HCT116 (cell line): ENCODE results near the gene TTBK1. TPM values are rescaled to one million over a fixed set of nuclear protein-coding genes. Genes with fewer than 3 reads are reported as not detected.

Source experiments
- ATAC-seq: fragments of 200-7000 bp; cut with Tn5 transposase; 2 replicates; pipeline ENCODE4 v1.9.1; 2020; ENCODE audit warnings: mild to moderate bottlenecking, moderate library complexity
- BruUV-seq: library from RNA; stranded (reverse); fragments of 400-500 nt; replicated peaks from 2 replicates; lab custom pipeline; 2021; lab: Mats Ljungman, UMichigan
- CTCF ChIA-PET: fragments of 300-600 bp; sonication (Branson Sonifier 250); formaldehyde crosslinking; loops from one replicate; lab custom pipeline; 2021; ENCODE audit warnings: antibody characterized with exemption; lab: Charles Lee
- POLR2A ChIA-PET: fragments of 300-600, 350-600 bp; sonication (Branson Sonifier 250); formaldehyde crosslinking; loops from one replicate; lab custom pipeline; 2021; ENCODE audit warnings: antibody characterized with exemption; lab: Charles Lee
- RAD21 ChIA-PET, 2 experiments: fragments of 300-600 bp; sonication (Branson Sonifier 250); formaldehyde crosslinking; loops; one replicate each; lab custom pipeline; 2023; ENCODE audit warnings: low total read pairs in 2 of 2; ENCODE audit not compliant: uncharacterized antibody in 2 of 2, unreplicated experiment in 2 of 2, low non-redundant PET in 1 of 2; lab: Charles Lee
- DNase-seq: peaks from one replicate; pipeline ENCODE4 v3.0.0-alpha.2; 2010; ENCODE audit warnings: low read depth, low spot score
- H2AFZ ChIP-seq: fragments of 200-600 bp; shearing (Covaris generic), sonication (generic); 2 replicates; pipeline ENCODE4 v1.6.1; 2017; ENCODE audit warnings: low read depth, mixed run types, mixed read lengths, antibody characterized with exemption, low read length; ENCODE audit not compliant: poor library complexity, severe bottlenecking
- H3K27ac ChIP-seq: 2 replicates; pipeline ENCODE4 v1.5.1; 2012; ENCODE audit warnings: low read depth, low read length
- H3K27me3 ChIP-seq: fragments of 200-600 bp; sonication (generic); 2 replicates; pipeline ENCODE4 v1.6.1; 2016; ENCODE audit warnings: mixed run types, low read length, mixed read lengths; ENCODE audit not compliant: insufficient read depth
- H3K36me3 ChIP-seq, 2 experiments: fragments of 200-500 bp in 1 of 2; fragments of 200-600 bp in 1 of 2; sonication (Bioruptor generic) in 1 of 2; sonication (generic) in 1 of 2; 2 replicates each; pipeline versions ENCODE4 v1.5.1 to v1.6.1; 2014 to 2016; ENCODE audit warnings: low read length in 2 of 2, inconsistent platforms in 1 of 2, mixed read lengths in 1 of 2, mixed run types in 1 of 2; ENCODE audit not compliant: insufficient read depth in 2 of 2, control insufficient read depth in 1 of 2
- H3K4me1 ChIP-seq, 2 experiments: fragments of 200-600 bp in 1 of 2; sonication (generic) in 1 of 2; 2 replicates each; pipeline versions ENCODE4 v1.5.1 to v1.6.1; 2012 to 2017; ENCODE audit warnings: low read length in 2 of 2, inconsistent platforms in 1 of 2, mild to moderate bottlenecking in 1 of 2, mixed read lengths in 1 of 2, mixed run types in 1 of 2, moderate library complexity in 1 of 2; ENCODE audit not compliant: insufficient read depth in 2 of 2, control insufficient read depth in 1 of 2
- H3K4me2 ChIP-seq: fragments of 200-600 bp; sonication (generic); 2 replicates; pipeline ENCODE4 v1.6.1; 2017; ENCODE audit warnings: mixed run types, low read length, mixed read lengths
- H3K4me3 ChIP-seq, 2 experiments: fragments of 200-600 bp in 1 of 2; sonication (generic) in 1 of 2; replicated peaks in 1 of 2; 2 replicates each; pipeline ENCODE4 v1.5.1; 2011 to 2016; ENCODE audit warnings: low read length in 2 of 2, control low read depth in 1 of 2, low read depth in 1 of 2, mild to moderate bottlenecking in 1 of 2, mixed read lengths in 1 of 2, mixed run types in 1 of 2
- H3K79me2 ChIP-seq: fragments of 200-600 bp; sonication (generic); 2 replicates; pipeline ENCODE4 v1.6.1; 2017; ENCODE audit warnings: mild to moderate bottlenecking, mixed run types, low read length, moderate library complexity, mixed read lengths; ENCODE audit not compliant: insufficient read depth
- H3K9ac ChIP-seq: fragments of 200-600 bp; sonication (generic); 2 replicates; pipeline ENCODE4 v1.6.1; 2016; ENCODE audit warnings: low read length, mixed read lengths
- H3K9me2 ChIP-seq: fragments of 200-600 bp; sonication (generic), shearing (Covaris generic); 2 replicates; pipeline ENCODE4 v1.6.1; 2017; ENCODE audit warnings: mixed run types, mild to moderate bottlenecking, moderate library complexity; ENCODE audit not compliant: insufficient read depth
- H3K9me3 ChIP-seq, 2 experiments: fragments of 200-500 bp in 1 of 2; fragments of 200-600 bp in 1 of 2; sonication (Bioruptor generic) in 1 of 2; sonication (generic) in 1 of 2; 2 replicates each; pipeline ENCODE4 v1.6.1; 2014 to 2017; ENCODE audit warnings: low read length in 2 of 2, mixed read lengths in 2 of 2, inconsistent platforms in 1 of 2, low read depth in 1 of 2, mild to moderate bottlenecking in 1 of 2, mixed run types in 1 of 2, moderate library complexity in 1 of 2; ENCODE audit not compliant: control insufficient read depth in 1 of 2, insufficient read depth in 1 of 2
- H4K20me1 ChIP-seq: fragments of 200-600 bp; sonication (generic), shearing (Covaris generic); 2 replicates; pipeline ENCODE4 v1.6.1; 2017; ENCODE audit warnings: mixed run types, mild to moderate bottlenecking, moderate library complexity; ENCODE audit not compliant: insufficient read depth
- CBX3 ChIP-seq: IDR thresholded peaks from 2 replicates; pipeline ENCODE4 v1.6.1; 2012; ENCODE audit warnings: low read depth
- ELF1 ChIP-seq: IDR thresholded peaks from 2 replicates; pipeline ENCODE4 v1.6.1; 2012; ENCODE audit warnings: low read depth, borderline replicate concordance
- EZH2 ChIP-seq: fragments of 200-600 bp; sonication (generic); IDR thresholded peaks from 2 replicates; pipeline ENCODE4 v1.6.1; 2017; ENCODE audit warnings: antibody characterized with exemption, mixed run types
- JUND ChIP-seq: IDR thresholded peaks from 2 replicates; pipeline ENCODE4 v1.6.1; 2012
- RAD21 ChIP-seq: IDR thresholded peaks from 2 replicates; pipeline ENCODE4 v1.6.1; 2012; ENCODE audit warnings: low read depth, mild to moderate bottlenecking
- SP1 ChIP-seq: IDR thresholded peaks from 2 replicates; pipeline ENCODE4 v1.6.1; 2012; ENCODE audit warnings: low read depth
- SRF ChIP-seq: IDR thresholded peaks from 2 replicates; pipeline ENCODE4 v1.6.1; 2012; ENCODE audit warnings: low read depth
- ZFX ChIP-seq: fragments of 450-650 bp; IDR thresholded peaks from 2 replicates; pipeline ENCODE4 v1.6.1; 2017
- intact Hi-C: fragments of 100-400 bp; cut with micrococcal nuclease; formaldehyde crosslinking; loops from 2 replicates; pipeline ENCODE4 v1.10.0; 2022
- total RNA-seq: library from RNA; stranded (reverse); gene quantifications from one replicate; pipeline ENCODE4 v1.2.1, GENCODE V29; 2021; ENCODE audit not compliant: unreplicated experiment

The TTBK1 gene
- total RNA-seq, 1 experiment from 2014 or later = not detected

GRCh38 chr6:43205849-43206248 is 37.4 kb upstream of the TTBK1 start:
- Histone ChIP-seq H3K4me1 (no peaks in the 10 kb centered on the region), H3K27me3 (no peaks in the 10 kb centered on the region), H3K9ac (no peak overlapping the region), H3K4me2 (no peak overlapping the region), H3K9me2 (no peaks in the 10 kb centered on the region), H3K27ac (no peak overlapping the region), H4K20me1 (no peaks in the 10 kb centered on the region), H3K36me3 (no peaks in the 10 kb centered on the region; a peak in 1 of 4 replicates), H3K4me3 (no peak overlapping the region), H3K79me2 (no peaks in the 10 kb centered on the region), H2AFZ (no peak overlapping the region), H3K9me3 (no peaks in the 10 kb centered on the region)
- ChIA-PET POLR2A (no interaction called here), CTCF (no interaction called here), RAD21 (no interaction called here)
- no TSS peak for BruUV-seq
- TF ChIP-seq JUND (no peak), SRF (no peak), EZH2 (no peak), SP1 (no peak), RAD21 (no peak)
- ATAC-seq = no peak
- DNase-seq = no peak
- intact Hi-C loops = no loop called here

- ChIA-PET POLR2A (no interaction called here), CTCF (no interaction called here)
- intact Hi-C loops = no loop called here
These were observed 36.0 kb upstream of the TTBK1 start for GRCh38 chr6:43207286-43207685.

More at GRCh38 chr6:43207286-43207685, 36.0 kb upstream of the TTBK1 start:
- no TSS peak for BruUV-seq
- H3K27ac ChIP-seq = no peak overlapping the region
- no peaks in the 10 kb centered on the region for H3K4me1 ChIP-seq
- H3K4me2 ChIP-seq = no peak overlapping the region
- RAD21 ChIA-PET = no interaction called here
- no peak overlapping the region for H3K4me3 ChIP-seq
- no peaks in the 10 kb centered on the region for H3K9me3 ChIP-seq
- TF ChIP-seq ELF1 (no peak), ZFX (no peak), CBX3 (no peak)
- no peaks in the 10 kb centered on the region for H3K79me2 ChIP-seq
- no peak overlapping the region for H3K9ac ChIP-seq
- no peaks in the 10 kb centered on the region for H3K9me2 ChIP-seq
- H2AFZ ChIP-seq = no peak overlapping the region
- no peak for ATAC-seq
- H3K36me3 ChIP-seq = no peaks in the 10 kb centered on the region; a peak in 1 of 4 replicates
- DNase-seq = no peak
- no peaks in the 10 kb centered on the region for H4K20me1 ChIP-seq
- H3K27me3 ChIP-seq = no peaks in the 10 kb centered on the region
